Astrocyte of the cerebellum (primary cell): ENCODE measurements around the gene ARHGAP29.

Experiments
- DNase-seq: peaks from one replicate; pipeline ENCODE4 v3.0.0-alpha.2; 2011; ENCODE audit warnings: low read depth
- H3K4me3 ChIP-seq: 2 replicates; pipeline ENCODE4 v1.5.1; 2011; ENCODE audit warnings: mild to moderate bottlenecking, low read depth, low read length, moderate library complexity
- CTCF ChIP-seq: IDR thresholded peaks from 2 replicates; pipeline ENCODE4 v1.5.1; 2012; ENCODE audit warnings: low read length, low read depth, moderate library complexity, mild to moderate bottlenecking; ENCODE audit errors: missing control alignments
- in situ Hi-C: cut with HindIII; loops from 2 replicates; pipeline ENCODE4 v1.10.0; 2017; ENCODE audit warnings: low sequenced_read_pairs

Gene ARHGAP29

GRCh38 chr1:94194079-94194865 lies 43.1 kb downstream of the ARHGAP29 start:
- TF ChIP-seq CTCF = no peak

GRCh38 chr1:94193128-94193527 lies 44.3 kb downstream of the ARHGAP29 start:
- no peak for TF ChIP-seq CTCF
- DNase-seq = no peak
- H3K4me3 ChIP-seq = no peak overlapping the region
- in situ Hi-C loops = no loop called here

More at GRCh38 chr1:94194079-94194865, 43.1 kb downstream of the ARHGAP29 start:
- no peak for DNase-seq
- no peak overlapping the region for H3K4me3 ChIP-seq
- in situ Hi-C loops = no loop called here

- no peak for DNase-seq
- TF ChIP-seq CTCF = no peak
- no peak overlapping the region for H3K4me3 ChIP-seq
- in situ Hi-C loops = no loop called here
Observed at GRCh38 chr1:94191216-94191615, 46.2 kb downstream of the ARHGAP29 start.

- no peak overlapping the region for H3K4me3 ChIP-seq
- no peak for TF ChIP-seq CTCF
- no peak for DNase-seq
- in situ Hi-C loops = no loop called here
Observed at GRCh38 chr1:94186946-94187345, 50.4 kb downstream of the ARHGAP29 start.

- H3K4me3 ChIP-seq = no peak overlapping the region
- in situ Hi-C loops = no loop called here
- no peak for DNase-seq
- TF ChIP-seq CTCF = no peak
Observed at GRCh38 chr1:94183197-94183815, 54.1 kb downstream of the ARHGAP29 start.

GRCh38 chr1:94182191-94182590 lies 55.2 kb downstream of the ARHGAP29 start:
- in situ Hi-C loops = no loop called here

More at GRCh38 chr1:94182191-94182590, 55.2 kb downstream of the ARHGAP29 start:
- TF ChIP-seq CTCF = no peak
- DNase-seq = no peak
- no peak overlapping the region for H3K4me3 ChIP-seq
